T-helper 17 cell (primary cell): Measurements from ENCODE around the gene SRCIN1. TPM values are rescaled to one million over a fixed set of nuclear protein-coding genes. Genes with fewer than 3 reads are reported as not detected.

Experiments used
- ATAC-seq: fragments of 150-1000 bp; cut with Tn5 transposase; 2 replicates; pipeline ENCODE4 v1.10.0; 2021; ENCODE audit warnings: mild to moderate bottlenecking, moderate library complexity
- DNase-seq, 3 donors: peaks; one replicate each; pipeline versions ENCODE4 v3.0.0 to v3.0.0-alpha.2; 2020 to 2021
- H3K9me3 ChIP-seq: one replicate; pipeline ENCODE4 v1.7.0; 2013; ENCODE audit warnings: low read length, mild to moderate bottlenecking; ENCODE audit not compliant: control insufficient read depth, poor library complexity, severe bottlenecking
- H3K27ac Mint-ChIP-seq: one replicate; pipeline ENCODE4 v1.8.0; 2022; ENCODE audit warnings: mild to moderate bottlenecking, moderate library complexity, mixed read lengths
- H3K27me3 Mint-ChIP-seq: one replicate; pipeline ENCODE4 v1.8.0; 2022; ENCODE audit warnings: mixed read lengths
- H3K36me3 Mint-ChIP-seq: one replicate; pipeline ENCODE4 v1.8.0; 2022; ENCODE audit warnings: low read depth, mixed read lengths
- H3K4me1 Mint-ChIP-seq: one replicate; pipeline ENCODE4 v1.8.0; 2022; ENCODE audit warnings: mild to moderate bottlenecking, mixed read lengths
- H3K4me3 Mint-ChIP-seq: one replicate; pipeline ENCODE4 v1.8.0; 2022; ENCODE audit warnings: mild to moderate bottlenecking, moderate library complexity, mixed read lengths
- total RNA-seq, 4 donors: library from RNA in 2 of 4; stranded (reverse) in 2 of 4; gene quantifications; one replicate each; pipeline ENCODE4 v1.2.3 and lab custom pipeline; 2022 to 2026

SRCIN1 gene
- total RNA-seq, 2 donors from 2014 or later = 0.26 to 0.52 TPM

DNA sequence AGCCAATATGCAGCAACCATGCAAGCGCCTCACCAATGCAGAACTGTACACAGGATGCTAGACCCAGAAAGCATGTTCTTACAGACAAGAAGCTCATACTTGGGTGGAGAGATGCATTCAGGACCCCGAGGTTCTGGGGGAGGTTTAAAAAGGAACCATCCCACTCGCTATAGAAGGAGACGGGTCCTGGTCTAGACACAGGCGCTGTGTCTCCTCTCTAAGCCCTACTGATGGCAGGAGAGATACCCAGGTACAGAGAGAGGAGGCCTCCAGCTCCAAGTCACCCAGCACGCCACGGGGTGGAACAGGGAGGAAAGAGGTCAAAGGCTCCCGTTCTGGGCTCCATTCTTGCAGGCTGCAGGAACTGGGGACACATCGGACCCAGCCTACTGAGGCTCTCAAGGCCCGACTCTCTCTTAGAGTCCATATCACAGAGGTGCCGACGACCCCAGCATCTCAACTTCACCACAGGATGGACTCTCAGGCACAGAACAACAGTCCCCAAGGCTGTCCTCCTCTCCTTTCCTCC is 28.0 kb downstream of the SRCIN1 start:
- no peaks in the 10 kb centered on the region for H3K9me3 ChIP-seq
- Mint-ChIP-seq H3K4me1 (peaks cover 20% of the 10 kb centered on the region), H3K36me3 (peaks cover 18% of the 10 kb centered on the region), H3K4me3 (peak overlapping the region; percentile 39), H3K27me3 (peaks cover 85% of the 10 kb centered on the region), H3K27ac (no peak overlapping the region)
- ATAC-seq = no peak
- DNase-seq = no peak

DNA sequence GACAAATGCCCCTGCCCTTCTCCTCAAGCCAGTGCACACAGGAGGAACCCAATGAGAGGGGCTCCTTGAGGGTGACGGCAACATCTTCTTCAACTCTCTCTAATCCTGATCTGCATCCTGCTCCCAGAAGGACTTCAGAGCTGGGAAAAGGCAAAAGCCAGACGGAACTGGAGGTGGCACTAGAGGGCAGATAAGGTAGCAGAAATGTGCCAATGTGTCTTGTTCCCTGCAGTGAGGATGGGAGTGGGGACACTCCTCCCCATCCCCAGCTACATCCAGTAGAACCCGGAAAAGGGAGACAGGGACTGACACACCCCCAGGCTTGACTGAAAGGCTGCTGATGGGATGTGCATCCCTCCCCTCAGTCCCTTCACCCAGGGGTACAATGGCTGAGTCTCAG is 28.5 kb downstream of the SRCIN1 start:
- no peaks in the 10 kb centered on the region for H3K9me3 ChIP-seq
- Mint-ChIP-seq H3K4me3 (no peak overlapping the region), H3K36me3 (peaks cover 18% of the 10 kb centered on the region), H3K27me3 (peaks cover 80% of the 10 kb centered on the region), H3K27ac (no peak overlapping the region), H3K4me1 (peaks cover 20% of the 10 kb centered on the region)
- no peak for DNase-seq
- no peak for ATAC-seq

DNA sequence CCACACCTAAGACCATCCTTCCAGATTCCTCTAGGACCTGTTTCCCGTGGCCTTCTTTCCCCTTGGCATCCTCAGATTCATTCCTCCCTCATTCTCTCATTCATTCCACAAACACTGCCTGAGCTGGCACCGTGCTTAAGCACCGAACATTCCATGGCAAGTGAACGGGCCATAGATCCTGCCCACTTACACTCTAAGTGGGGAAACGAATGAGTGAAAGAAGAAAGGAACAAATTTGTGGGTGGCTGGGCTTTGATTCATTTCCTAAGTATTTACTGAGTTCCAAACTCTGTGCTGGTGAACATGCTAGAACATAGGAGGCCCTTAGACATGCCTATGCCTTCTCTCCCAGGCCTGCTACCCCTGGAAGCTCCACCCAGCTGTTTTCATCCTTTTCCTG is 30.0 kb downstream of the SRCIN1 start:
- H3K36me3 Mint-ChIP-seq = peaks cover 18% of the 10 kb centered on the region
- DNase-seq (no peak), ATAC-seq (no peak)
- H3K9me3 ChIP-seq = no peaks in the 10 kb centered on the region
- no peak overlapping the region for H3K4me3 Mint-ChIP-seq
- H3K27ac Mint-ChIP-seq = no peak overlapping the region
- peaks cover 83% of the 10 kb centered on the region for H3K27me3 Mint-ChIP-seq
- H3K4me1 Mint-ChIP-seq = peaks cover 26% of the 10 kb centered on the region

DNA sequence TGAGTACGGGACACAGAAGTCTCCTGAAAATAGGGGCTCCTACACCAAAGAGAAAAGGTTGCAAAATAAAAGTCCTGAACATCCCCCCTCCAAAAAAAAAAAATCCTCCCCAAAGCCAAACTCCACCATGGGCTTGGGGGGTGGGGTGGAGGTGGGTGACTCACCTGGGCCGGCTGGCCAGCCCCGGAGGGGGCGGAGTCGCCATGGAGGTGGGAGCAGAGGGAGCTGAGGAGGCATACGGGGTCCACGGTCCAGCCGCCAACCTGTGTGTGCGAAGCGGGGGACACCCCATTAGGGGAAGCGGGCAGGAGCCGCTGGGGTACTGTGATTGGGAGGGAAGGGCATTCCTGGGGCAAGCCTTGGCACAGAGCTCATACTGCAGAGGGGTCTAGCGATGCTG is 31.0 kb downstream of the SRCIN1 start:
- Mint-ChIP-seq H3K4me1 (peaks cover 24% of the 10 kb centered on the region), H3K27ac (no peak overlapping the region), H3K36me3 (peaks cover 23% of the 10 kb centered on the region), H3K27me3 (peaks cover 83% of the 10 kb centered on the region), H3K4me3 (no peak overlapping the region)
- no peaks in the 10 kb centered on the region for H3K9me3 ChIP-seq
- ATAC-seq (no peak), DNase-seq (no peak)

DNA sequence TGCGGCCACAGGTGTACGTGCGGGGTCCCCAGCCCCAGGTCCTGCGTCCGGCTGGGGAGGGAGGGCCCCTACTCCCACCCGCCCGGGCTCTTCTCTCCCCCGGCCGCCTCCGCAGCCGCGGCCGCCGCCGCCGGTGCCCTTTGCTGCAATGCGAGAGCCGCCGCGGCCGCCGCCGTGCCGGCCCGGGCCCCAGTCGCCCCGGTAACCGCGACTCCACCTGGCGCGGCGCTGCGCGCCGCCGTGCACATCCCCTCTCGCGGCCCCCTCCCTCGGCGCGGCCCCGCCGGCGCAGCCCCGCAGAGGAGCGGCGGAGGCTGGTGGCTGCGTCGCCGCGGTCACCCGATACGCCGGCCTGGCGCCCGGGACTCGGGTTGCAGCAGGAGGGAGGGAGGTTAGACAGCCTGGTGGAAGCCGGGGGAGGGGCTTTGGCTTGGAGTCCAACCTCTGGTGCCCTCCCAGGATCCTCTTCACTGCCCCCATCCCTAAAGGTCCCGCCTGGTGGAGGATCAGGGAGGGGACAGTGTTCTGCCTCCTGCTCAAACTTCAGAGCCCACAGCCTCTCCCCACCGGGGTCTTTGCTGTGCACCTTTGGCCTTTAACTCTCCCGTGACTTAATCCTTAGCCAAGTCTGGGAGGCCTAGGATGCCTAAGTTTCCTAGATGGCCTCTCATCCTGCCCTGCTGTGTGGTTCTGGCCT is 32.9 kb downstream of the SRCIN1 start:
- peak overlapping the region; percentile 75 for H3K4me3 Mint-ChIP-seq
- peaks cover 24% of the 10 kb centered on the region for H3K4me1 Mint-ChIP-seq
- DNase-seq (no peak), ATAC-seq (peak; percentile 57)
- peaks cover 90% of the 10 kb centered on the region for H3K27me3 Mint-ChIP-seq
- peaks cover 28% of the 10 kb centered on the region for H3K36me3 Mint-ChIP-seq
- H3K9me3 ChIP-seq = no peaks in the 10 kb centered on the region
- no peak overlapping the region for H3K27ac Mint-ChIP-seq

DNA sequence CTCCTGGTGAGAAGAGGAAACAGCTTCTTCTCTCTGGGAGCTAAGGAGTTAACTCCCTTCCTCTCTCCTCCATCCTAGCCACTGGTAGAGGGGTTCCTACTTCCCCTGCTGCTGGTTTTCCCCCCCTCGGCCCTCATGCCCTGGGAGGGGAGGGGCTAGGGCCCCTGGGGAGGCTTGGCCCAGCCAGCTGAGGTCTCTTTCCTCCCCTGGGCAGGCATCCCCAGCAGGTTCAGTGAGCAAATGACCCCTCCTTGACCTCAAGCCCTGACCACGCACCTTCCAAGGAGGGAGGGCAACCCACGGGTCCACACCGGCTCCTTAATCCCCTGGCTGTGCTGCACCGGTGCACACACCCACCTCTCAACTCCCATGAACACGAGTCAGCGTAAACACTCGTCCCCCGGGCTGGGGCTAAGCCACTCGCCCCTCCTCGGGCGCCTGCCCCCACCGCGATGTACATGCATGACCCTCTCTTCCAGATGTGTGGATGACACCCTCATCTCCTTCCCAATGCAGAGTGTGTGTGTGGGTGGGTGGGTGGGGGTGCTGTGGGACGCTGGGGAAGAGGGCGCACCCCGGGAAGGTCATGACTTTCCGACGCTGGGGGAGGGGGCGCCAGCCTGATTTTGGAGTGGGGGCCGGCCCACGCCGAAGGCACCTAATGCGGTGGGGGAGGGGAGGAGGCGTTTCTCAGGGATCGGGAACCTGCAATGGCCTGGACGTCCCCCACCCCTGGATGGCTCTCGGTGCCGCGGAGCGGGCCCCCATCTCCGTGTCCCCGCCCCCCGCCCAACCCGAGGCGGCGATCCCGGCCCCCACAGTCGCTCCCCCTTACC is 33.7 kb downstream of the SRCIN1 start:
- H3K9me3 ChIP-seq = no peaks in the 10 kb centered on the region
- no peak for DNase-seq
- Mint-ChIP-seq H3K36me3 (peaks cover 28% of the 10 kb centered on the region), H3K4me3 (peak overlapping the region; percentile 71), H3K4me1 (peaks cover 25% of the 10 kb centered on the region), H3K27me3 (peaks cover 90% of the 10 kb centered on the region), H3K27ac (no peak overlapping the region)
- peak; percentile 16 for ATAC-seq

DNA sequence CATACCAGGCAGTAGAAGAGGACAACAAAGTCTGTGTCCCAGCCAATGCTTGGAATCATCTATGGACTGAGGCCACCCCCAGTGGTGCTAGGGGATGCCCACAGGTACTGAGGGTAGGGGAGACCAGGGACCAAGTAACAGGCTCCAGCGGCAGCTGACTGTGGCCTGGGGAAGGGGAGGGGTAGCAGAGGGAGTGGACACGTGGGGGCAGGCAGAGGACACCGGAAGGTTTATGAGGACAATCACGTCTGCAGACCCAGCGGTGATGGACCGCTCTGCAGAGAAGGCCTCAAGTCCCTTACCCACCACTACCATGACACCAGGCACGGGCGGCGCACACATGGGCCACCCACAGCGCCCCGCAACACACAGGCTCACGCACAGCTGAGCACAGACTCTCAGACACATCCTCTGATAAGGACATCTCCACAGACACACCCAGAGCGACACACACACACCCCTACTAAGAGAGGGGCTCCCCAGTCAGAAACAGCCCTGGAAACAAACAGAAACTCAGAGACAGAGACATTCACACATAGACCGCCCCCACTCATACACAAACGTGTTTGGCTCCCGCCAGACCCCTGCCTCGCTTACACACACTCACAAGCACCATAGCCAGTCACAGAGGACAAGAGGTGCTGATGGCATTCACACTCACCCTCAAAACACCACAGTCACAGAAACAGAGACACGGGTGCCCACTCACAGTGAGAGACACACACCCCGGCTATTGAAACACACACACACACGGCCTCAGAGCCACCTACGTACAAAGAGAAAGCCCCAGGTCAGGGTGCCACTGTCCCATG is 35.8 kb downstream of the SRCIN1 start:
- ATAC-seq = no peak
- peaks cover 86% of the 10 kb centered on the region for H3K27me3 Mint-ChIP-seq

DNA sequence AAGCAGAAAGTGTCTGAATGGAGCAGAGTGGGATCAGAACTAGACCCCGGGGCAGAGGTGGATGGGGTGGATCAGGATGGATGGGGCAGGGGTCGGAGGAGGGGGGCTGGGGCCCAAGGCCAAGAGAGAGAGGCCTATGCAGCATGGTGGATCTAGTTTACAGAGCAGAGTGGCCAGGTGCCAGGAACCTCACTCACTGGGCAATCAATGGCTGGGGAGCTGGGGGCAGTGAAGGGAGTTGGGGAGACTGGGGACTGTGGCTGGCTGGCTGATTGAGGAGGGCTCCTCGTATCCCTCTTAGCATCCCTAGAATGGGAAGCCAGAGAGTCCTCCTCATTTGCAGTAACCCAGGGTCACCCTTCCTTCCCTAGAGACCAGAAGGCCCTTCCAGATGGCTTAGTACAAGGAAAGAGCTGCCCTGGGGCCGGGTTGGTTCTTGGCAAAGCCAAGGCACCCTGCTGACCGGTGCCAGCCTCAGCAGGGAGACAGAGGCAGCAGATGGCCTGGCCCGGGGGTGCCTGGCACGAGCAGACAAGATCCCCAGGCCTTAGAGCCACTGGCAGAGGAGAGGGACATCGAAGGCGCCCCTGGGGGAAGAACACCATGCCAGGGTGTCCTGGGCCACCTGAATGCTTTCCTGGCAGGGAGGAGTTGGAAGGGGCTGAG is 36.8 kb downstream of the SRCIN1 start:
- Mint-ChIP-seq H3K27ac (no peak overlapping the region), H3K4me3 (no peak overlapping the region), H3K4me1 (peaks cover 28% of the 10 kb centered on the region), H3K27me3 (peaks cover 83% of the 10 kb centered on the region), H3K36me3 (peaks cover 17% of the 10 kb centered on the region)
- DNase-seq (no peak), ATAC-seq (no peak)
- H3K9me3 ChIP-seq = no peaks in the 10 kb centered on the region

More for the DNA sequence above, 35.8 kb downstream of the SRCIN1 start:
- H3K36me3 Mint-ChIP-seq = peaks cover 18% of the 10 kb centered on the region
- H3K27ac Mint-ChIP-seq = no peak overlapping the region
- peak overlapping the region; percentile 52 for H3K4me3 Mint-ChIP-seq
- H3K9me3 ChIP-seq = no peaks in the 10 kb centered on the region
- H3K4me1 Mint-ChIP-seq = peaks cover 23% of the 10 kb centered on the region
- no peak for DNase-seq

DNA sequence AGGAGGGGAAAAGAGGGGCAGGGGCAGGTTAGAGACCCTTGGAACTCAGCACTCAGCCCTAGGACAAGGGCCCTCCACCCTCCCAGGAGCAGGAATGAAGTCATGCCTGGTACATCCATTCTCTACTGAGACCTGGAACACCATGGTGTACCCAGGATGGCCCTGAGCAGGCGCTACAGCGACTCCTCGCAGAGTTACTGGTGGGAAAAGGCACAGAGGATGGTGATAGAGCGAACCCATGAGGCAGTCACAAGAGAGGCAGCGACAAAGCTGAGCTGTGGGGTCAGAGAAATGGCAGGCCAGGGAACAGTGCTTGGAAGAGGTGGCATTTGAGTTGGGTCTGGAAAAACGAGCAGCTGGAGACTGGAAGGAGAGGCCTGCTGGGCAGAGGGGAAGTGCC is 37.5 kb downstream of the SRCIN1 start:
- Mint-ChIP-seq H3K4me1 (peaks cover 30% of the 10 kb centered on the region), H3K27me3 (peaks cover 83% of the 10 kb centered on the region), H3K4me3 (no peak overlapping the region), H3K36me3 (peaks cover 15% of the 10 kb centered on the region), H3K27ac (no peak overlapping the region)
- no peaks in the 10 kb centered on the region for H3K9me3 ChIP-seq
- ATAC-seq = no peak
- no peak for DNase-seq

DNA sequence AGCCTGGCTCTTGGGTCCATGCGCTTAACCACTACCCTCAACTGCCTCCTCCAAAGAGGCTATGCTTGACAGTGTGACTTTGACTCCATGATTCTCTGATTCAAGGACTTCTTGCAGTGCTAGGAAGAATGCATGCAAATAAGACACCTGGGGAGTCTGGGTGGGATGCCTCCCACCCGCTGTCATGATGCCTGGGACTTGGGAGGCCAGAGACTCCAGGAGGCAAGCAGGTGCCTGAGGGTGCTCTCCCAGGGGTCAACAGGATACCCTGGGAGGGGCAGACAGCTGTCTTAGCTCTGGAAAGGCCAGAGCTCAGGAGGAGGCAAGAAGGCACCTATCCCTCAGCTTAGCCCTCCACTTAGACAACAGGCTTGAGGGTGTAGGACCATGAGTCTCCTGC is 38.4 kb downstream of the SRCIN1 start:
- ATAC-seq = no peak
- DNase-seq = no peak
- Mint-ChIP-seq H3K4me1 (peaks cover 28% of the 10 kb centered on the region), H3K4me3 (no peak overlapping the region), H3K27ac (no peak overlapping the region), H3K36me3 (peaks cover 15% of the 10 kb centered on the region), H3K27me3 (peaks cover 87% of the 10 kb centered on the region)
- H3K9me3 ChIP-seq = no peaks in the 10 kb centered on the region

DNA sequence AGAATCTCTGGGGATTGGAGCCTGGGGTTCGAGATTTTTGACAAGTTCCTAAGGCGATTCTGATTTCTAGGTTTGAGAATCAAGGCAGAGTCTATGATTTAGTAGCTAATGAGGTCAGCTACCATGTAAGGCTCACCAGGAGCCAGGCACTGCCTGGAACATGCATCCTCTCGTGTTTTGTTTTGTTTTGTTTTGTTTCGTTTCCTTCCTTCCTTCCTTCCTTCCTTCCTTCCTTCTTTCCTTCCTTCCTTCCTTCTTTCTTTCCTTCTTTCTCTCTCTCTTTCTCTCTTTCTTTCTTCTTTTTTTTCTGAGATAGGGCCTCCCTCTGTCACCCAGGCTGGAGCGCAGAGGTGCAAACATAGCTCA is 39.1 kb downstream of the SRCIN1 start:
- H3K4me1 Mint-ChIP-seq = peaks cover 27% of the 10 kb centered on the region
- H3K4me3 Mint-ChIP-seq = no peak overlapping the region
- ATAC-seq (no peak), DNase-seq (no peak)
- H3K27ac Mint-ChIP-seq = no peak overlapping the region
- peaks cover 86% of the 10 kb centered on the region for H3K27me3 Mint-ChIP-seq
- peaks cover 15% of the 10 kb centered on the region for H3K36me3 Mint-ChIP-seq
- H3K9me3 ChIP-seq = no peaks in the 10 kb centered on the region

DNA sequence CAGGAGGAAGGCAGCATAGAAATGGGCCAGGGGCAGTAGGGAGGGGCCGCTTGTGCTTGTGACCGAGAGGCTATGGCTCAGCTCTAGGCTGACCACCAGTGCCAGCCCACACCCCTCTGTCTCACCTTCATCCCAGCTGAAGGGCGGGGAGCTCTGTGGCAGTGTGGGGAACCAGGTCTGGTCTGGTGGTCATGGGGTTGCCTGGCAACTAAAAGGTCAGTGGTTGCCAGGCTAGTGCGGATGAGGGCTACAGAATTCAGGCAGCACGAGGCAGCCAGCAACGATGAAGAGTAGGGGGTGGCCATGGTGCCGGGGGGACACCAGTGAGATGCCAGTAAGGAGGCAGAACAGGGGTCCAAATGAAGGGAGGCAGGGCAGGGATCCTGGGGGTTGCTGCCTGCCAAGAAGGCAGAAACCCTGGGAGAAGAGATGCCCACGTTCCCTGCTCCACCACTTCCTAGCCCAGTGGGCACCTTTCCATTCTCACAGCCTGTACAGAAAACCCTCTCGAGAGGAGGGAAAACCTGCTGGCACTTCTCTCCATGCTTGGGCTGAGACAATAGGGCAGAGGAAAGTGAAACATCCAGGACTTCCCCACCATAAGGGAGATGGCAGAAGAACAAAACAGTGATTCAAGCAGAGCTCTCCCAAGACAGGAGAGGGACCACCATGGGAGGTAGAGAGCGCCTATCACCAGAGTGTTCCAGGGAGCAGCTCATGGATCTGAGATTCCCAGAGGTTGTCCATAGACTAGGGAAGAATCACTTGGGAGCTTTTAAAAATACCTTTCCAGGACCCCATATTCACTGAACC is 39.7 kb downstream of the SRCIN1 start:
- Mint-ChIP-seq H3K27me3 (peaks cover 81% of the 10 kb centered on the region), H3K4me3 (no peak overlapping the region), H3K27ac (no peak overlapping the region), H3K4me1 (peaks cover 24% of the 10 kb centered on the region), H3K36me3 (peaks cover 15% of the 10 kb centered on the region)
- ATAC-seq = no peak
- no peaks in the 10 kb centered on the region for H3K9me3 ChIP-seq
- no peak for DNase-seq
